LNCAP (cell line): Measurements from ENCODE around the gene SOS2.

ENCODE experiments used
- CTCF ChIP-seq: fragments of 450-650 bp; IDR thresholded peaks from 2 replicates; pipeline ENCODE4 v1.5.1; 2017; ENCODE audit warnings: mild to moderate bottlenecking

The SOS2 gene

GRCh38 chr14:50069325-50069724 is 162.1 kb downstream of the SOS2 start:
- TF ChIP-seq CTCF: no peak

GRCh38 chr14:50068496-50068895 is 162.9 kb downstream of the SOS2 start:
- no peak for TF ChIP-seq CTCF

GRCh38 chr14:50067723-50068495 is 163.5 kb downstream of the SOS2 start:
- TF ChIP-seq CTCF: no peak
